ENCODE measurements around the gene RFWD3.
A peak's percentile ranks its signal among the peaks of the same experiment; 100 is the strongest.

RFWD3 gene, protein sequence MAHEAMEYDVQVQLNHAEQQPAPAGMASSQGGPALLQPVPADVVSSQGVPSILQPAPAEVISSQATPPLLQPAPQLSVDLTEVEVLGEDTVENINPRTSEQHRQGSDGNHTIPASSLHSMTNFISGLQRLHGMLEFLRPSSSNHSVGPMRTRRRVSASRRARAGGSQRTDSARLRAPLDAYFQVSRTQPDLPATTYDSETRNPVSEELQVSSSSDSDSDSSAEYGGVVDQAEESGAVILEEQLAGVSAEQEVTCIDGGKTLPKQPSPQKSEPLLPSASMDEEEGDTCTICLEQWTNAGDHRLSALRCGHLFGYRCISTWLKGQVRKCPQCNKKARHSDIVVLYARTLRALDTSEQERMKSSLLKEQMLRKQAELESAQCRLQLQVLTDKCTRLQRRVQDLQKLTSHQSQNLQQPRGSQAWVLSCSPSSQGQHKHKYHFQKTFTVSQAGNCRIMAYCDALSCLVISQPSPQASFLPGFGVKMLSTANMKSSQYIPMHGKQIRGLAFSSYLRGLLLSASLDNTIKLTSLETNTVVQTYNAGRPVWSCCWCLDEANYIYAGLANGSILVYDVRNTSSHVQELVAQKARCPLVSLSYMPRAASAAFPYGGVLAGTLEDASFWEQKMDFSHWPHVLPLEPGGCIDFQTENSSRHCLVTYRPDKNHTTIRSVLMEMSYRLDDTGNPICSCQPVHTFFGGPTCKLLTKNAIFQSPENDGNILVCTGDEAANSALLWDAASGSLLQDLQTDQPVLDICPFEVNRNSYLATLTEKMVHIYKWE

DNA sequence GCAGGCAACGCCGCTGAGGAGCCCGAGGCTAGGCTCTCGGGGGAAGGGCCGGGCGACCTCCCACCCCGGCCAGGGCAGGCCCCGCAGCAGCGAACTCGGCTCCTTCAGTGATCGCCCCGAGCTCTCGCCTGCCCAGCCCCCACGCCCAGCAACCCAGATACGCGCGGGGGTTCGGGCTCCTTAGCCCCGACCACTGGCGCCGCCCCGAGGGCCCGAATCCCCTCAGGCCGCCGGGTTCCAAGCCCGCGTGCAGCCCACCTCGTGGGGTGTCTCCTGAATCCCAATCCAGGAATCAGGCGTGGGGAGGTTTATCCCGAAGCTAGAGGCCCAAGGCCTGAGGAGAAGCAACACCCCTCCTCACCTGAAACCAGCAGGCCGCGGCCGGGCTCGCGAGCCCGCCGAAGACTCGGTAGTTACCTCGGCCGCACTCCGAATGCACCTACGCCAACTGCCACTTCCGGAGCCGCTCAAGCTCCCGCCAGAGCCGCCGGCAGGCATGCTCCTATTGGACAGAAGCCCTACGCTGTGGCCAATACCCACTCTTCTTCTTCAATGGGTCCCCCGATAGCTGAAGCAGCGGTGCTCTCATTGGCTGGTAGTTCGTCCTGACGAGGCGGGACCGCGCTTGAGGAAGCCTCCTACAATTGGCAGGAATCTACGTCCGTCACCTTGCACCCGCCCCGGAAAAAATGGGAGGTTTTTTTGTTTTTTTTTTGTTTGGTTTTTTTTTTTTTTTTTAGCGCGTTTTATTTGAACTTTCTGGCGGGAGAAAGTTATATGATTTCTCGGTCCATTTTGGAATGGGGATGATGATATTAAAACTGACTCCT is at the start of gene RFWD3:
Gene RFWD3, minus strand, starts transcription at position 453 of the 830 bp plus-strand sequence. CDS start 5,428 bp downstream, outside the sequence.
- H3K4me3 ChIP-seq (ENCODE audit: low read length): peak within 1 kb of the TSS; percentile 87
- H3K27me3 ChIP-seq (ENCODE audit: control insufficient read depth, insufficient read depth, low read length): no peaks in the 10 kb centered on the region
- H3K4me1 ChIP-seq (ENCODE audit: control insufficient read depth, low read depth, low read length): peaks cover 8% of the 10 kb centered on the region
- H3K36me3 ChIP-seq (ENCODE audit: control insufficient read depth, low read depth, low read length): peaks cover 33% of the 10 kb centered on the region
- peak within 1 kb of the TSS; percentile 88 for H3K27ac ChIP-seq (ENCODE audit: low read length)
- no peaks in the 10 kb centered on the region for H3K9me3 ChIP-seq (ENCODE audit: control insufficient read depth, low read depth, low read length)
- peak within 1 kb of the TSS; percentile 97 for H3K9ac ChIP-seq (ENCODE audit: low read length)

DNA sequence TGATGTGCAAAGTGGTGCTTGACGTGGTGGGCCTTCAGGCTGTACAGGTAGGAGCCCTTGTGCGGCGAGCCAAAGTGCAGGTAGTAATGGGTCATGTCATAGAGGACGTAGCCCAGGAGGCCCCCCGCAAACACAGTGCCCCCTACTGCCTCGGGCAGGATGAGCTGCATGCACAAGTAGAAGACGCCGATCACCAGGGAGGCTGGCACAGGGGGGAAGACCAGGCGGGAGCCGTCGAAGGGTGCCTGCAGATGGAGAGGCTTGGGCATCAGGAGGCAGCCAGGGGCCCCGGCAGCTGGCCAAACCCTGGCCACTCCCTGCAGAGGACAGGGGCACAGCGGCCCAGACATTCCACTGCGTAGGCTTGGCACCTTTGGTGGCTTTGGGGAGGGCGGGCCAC is 49.7 kb upstream of the RFWD3 start:
- Histone ChIP-seq H3K9me3 (ENCODE audit: control insufficient read depth, low read depth, low read length) (no peaks in the 10 kb centered on the region), H3K27ac (ENCODE audit: low read length) (no peak overlapping the region), H3K36me3 (ENCODE audit: control insufficient read depth, low read depth, low read length) (no peaks in the 10 kb centered on the region), H3K9ac (ENCODE audit: low read length) (no peak overlapping the region), H3K4me1 (ENCODE audit: control insufficient read depth, low read depth, low read length) (no peaks in the 10 kb centered on the region), H3K4me3 (ENCODE audit: low read length) (no peak overlapping the region), H3K27me3 (ENCODE audit: control insufficient read depth, insufficient read depth, low read length) (no peaks in the 10 kb centered on the region)

DNA sequence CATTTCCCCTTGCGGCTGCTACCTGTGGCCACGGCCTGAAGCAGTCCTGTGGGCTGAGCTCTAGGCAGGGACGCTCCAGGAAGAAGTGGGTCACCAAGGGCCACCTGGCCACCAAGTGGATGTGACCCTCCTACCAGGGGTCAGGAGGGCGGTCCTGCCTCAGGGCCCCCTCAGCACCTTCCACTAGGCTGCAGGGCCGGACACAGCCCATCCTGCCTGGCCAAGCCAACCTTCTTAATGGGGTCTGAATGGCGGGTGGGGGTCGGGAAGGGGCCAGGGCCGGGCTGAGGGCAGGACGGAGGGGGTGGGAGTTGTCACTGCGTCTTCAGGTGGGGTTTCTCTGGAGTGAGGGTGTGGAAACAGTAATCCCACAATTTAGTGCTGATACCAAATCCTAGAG is 47.2 kb upstream of the RFWD3 start:
- Histone ChIP-seq H3K27ac (ENCODE audit: low read length) (no peak overlapping the region), H3K36me3 (ENCODE audit: control insufficient read depth, low read depth, low read length) (no peaks in the 10 kb centered on the region), H3K4me3 (ENCODE audit: low read length) (no peak overlapping the region), H3K9me3 (ENCODE audit: control insufficient read depth, low read depth, low read length) (no peaks in the 10 kb centered on the region), H3K4me1 (ENCODE audit: control insufficient read depth, low read depth, low read length) (no peaks in the 10 kb centered on the region), H3K27me3 (ENCODE audit: control insufficient read depth, insufficient read depth, low read length) (no peaks in the 10 kb centered on the region), H3K9ac (ENCODE audit: low read length) (no peak overlapping the region)

DNA sequence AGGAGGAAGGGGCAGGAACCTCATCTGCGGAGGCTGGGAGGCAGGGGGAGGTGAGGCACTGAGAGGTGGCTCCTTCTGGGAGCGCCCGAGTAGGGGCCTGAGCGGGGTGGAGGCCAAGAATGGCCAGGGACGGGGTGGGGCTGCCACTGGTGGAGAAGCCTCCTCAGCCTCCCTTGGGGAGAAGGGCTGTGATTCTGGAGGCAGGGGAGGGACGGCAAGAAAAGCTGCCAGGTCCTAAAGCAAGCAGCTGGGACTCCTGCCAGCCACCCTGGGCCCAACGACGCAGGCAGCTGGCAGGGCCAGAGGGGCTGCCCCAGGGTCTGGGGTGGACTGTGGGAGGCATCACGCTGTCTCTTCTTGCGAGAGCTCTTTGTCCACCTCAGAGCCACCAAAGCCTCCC is 46.6 kb upstream of the RFWD3 start:
- H3K4me1 ChIP-seq (ENCODE audit: control insufficient read depth, low read depth, low read length): no peaks in the 10 kb centered on the region
- H3K9me3 ChIP-seq (ENCODE audit: control insufficient read depth, low read depth, low read length): no peaks in the 10 kb centered on the region
- H3K9ac ChIP-seq (ENCODE audit: low read length): no peak overlapping the region
- H3K27ac ChIP-seq (ENCODE audit: low read length): no peak overlapping the region
- no peak overlapping the region for H3K4me3 ChIP-seq (ENCODE audit: low read length)
- no peaks in the 10 kb centered on the region for H3K27me3 ChIP-seq (ENCODE audit: control insufficient read depth, insufficient read depth, low read length)
- H3K36me3 ChIP-seq (ENCODE audit: control insufficient read depth, low read depth, low read length): no peaks in the 10 kb centered on the region

- no peak overlapping the region for H3K4me3 ChIP-seq (ENCODE audit: low read length)
- H3K9me3 ChIP-seq (ENCODE audit: control insufficient read depth, low read depth, low read length): no peaks in the 10 kb centered on the region
- no peak overlapping the region for H3K9ac ChIP-seq (ENCODE audit: low read length)
- no peaks in the 10 kb centered on the region for H3K4me1 ChIP-seq (ENCODE audit: control insufficient read depth, low read depth, low read length)
- H3K36me3 ChIP-seq (ENCODE audit: control insufficient read depth, low read depth, low read length): no peaks in the 10 kb centered on the region
- no peak overlapping the region for H3K27ac ChIP-seq (ENCODE audit: low read length)
- H3K27me3 ChIP-seq (ENCODE audit: control insufficient read depth, insufficient read depth, low read length): no peaks in the 10 kb centered on the region
Observed at GRCh38 chr16:74711938-74712337, 45.3 kb upstream of the RFWD3 start.

DNA sequence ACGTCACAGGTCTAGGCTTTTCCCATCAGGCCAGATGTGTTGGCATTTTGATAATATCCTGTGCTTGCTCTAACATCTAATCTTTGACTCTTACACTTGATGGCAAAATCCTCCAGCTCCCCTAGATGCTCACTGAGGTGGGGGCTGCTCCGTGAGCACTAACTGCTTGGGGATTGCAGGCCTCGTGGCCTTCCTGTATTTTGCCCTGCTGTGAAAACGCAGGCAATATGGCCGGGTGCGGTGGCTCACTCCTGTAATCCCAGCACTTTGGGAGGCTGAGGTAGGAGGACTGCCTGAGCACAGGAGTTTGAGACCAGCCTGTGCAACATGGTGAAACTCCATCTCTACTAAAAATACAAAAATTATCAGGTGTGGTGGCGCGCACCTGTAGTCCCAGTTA is 43.7 kb upstream of the RFWD3 start:
- H3K27me3 ChIP-seq (ENCODE audit: control insufficient read depth, insufficient read depth, low read length): no peaks in the 10 kb centered on the region
- no peaks in the 10 kb centered on the region for H3K36me3 ChIP-seq (ENCODE audit: control insufficient read depth, low read depth, low read length)
- no peaks in the 10 kb centered on the region for H3K9me3 ChIP-seq (ENCODE audit: control insufficient read depth, low read depth, low read length)
- no peaks in the 10 kb centered on the region for H3K4me1 ChIP-seq (ENCODE audit: control insufficient read depth, low read depth, low read length)
- H3K9ac ChIP-seq (ENCODE audit: low read length): no peak overlapping the region
- H3K27ac ChIP-seq (ENCODE audit: low read length): no peak overlapping the region
- H3K4me3 ChIP-seq (ENCODE audit: low read length): no peak overlapping the region

DNA sequence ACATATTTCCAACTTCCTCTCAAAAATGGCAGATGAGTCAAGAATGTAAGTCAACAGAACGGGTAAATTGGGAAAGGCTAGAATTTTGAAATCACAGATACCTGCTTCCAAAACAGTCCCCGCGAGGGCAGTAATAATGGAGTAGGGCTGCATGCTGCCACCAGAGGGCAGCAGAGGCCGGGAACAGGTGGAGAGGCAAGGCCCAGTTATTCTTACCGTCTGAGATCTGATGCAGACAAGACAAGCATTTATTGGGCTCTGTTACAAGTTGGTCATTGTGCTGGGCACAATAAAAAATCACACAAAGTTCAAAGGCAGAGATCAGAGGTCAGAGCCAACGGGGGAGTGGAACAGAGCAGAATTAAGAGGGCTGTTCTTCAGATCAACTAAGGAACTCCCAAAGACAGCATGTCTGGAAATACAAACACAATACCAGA is 42.8 kb upstream of the RFWD3 start:
- Histone ChIP-seq H3K9me3 (ENCODE audit: control insufficient read depth, low read depth, low read length) (no peaks in the 10 kb centered on the region), H3K27ac (ENCODE audit: low read length) (no peak overlapping the region), H3K36me3 (ENCODE audit: control insufficient read depth, low read depth, low read length) (no peaks in the 10 kb centered on the region), H3K9ac (ENCODE audit: low read length) (no peak overlapping the region), H3K4me1 (ENCODE audit: control insufficient read depth, low read depth, low read length) (no peaks in the 10 kb centered on the region), H3K27me3 (ENCODE audit: control insufficient read depth, insufficient read depth, low read length) (no peaks in the 10 kb centered on the region), H3K4me3 (ENCODE audit: low read length) (no peak overlapping the region)

DNA sequence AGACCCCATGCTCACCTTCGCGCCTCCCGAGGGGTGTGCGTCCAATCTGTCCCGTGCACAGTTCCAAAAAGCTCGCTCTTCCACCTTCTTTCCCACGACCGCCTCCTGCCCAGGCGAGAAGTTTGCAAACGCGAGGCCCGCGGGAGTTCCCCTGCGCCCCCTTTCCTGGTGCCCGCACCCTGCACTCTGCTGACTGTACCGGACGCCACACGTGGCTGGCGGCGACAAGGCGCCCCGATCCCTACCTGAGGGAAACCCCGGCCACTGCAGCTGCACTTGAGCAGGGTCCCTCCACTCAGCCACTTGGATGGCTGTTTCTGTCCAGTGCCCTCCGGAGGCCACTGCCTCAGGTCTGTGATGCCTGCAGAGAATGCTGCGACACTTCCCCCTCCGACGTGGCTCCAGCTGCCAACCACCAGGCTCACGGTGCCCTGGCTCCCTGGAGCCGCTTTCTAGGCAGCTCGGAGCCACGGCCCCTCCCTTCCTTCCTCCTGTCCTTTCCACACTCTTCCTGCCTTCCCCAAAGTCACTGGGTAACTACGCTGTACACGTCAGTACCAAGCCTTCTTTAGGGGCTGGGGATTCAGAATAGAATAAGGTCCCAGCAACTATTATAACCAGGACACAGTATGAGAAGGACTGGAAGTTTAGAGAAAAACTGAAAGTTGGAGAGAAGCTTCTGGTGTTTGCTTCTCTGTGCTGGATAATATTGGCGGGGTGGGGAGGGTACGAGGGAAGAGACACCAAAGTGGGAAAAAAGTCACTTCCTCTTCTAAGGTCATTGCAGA is 34.0 kb upstream of the RFWD3 start, which contains the start of gene MLKL:
Gene MLKL, minus strand, starts transcription at position 425 of the 788 bp plus-strand sequence. CDS start 5,105 bp downstream, outside the sequence.
- H3K4me3 ChIP-seq (ENCODE audit: low read length): no peak within 1 kb of the TSS
- H3K9ac ChIP-seq (ENCODE audit: low read length): no peak within 1 kb of the TSS
- no peaks in the 10 kb centered on the region for H3K36me3 ChIP-seq (ENCODE audit: control insufficient read depth, low read depth, low read length)
- no peaks in the 10 kb centered on the region for H3K27me3 ChIP-seq (ENCODE audit: control insufficient read depth, insufficient read depth, low read length)
- no peak within 1 kb of the TSS for H3K27ac ChIP-seq (ENCODE audit: low read length)
- peaks cover 3% of the 10 kb centered on the region for H3K4me1 ChIP-seq (ENCODE audit: control insufficient read depth, low read depth, low read length)
- H3K9me3 ChIP-seq (ENCODE audit: control insufficient read depth, low read depth, low read length): no peaks in the 10 kb centered on the region

DNA sequence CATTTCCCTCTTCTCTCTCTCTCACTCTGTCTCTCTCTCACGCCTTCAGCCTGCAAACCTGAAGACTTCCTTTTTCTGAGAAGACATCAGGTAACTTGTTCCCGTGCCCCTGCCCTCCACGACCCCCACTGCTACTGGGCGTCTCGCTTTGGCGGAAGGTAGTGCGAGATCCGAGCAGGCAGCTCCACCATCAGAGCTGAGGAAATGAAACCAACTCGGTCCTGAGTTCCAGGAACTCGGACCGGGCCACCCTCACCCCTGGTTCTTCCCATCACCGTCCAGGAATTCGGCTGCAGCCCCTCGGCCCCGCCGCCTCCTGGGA is 33.4 kb upstream of the RFWD3 start:
- no peaks in the 10 kb centered on the region for H3K27me3 ChIP-seq (ENCODE audit: control insufficient read depth, insufficient read depth, low read length)
- peaks cover 3% of the 10 kb centered on the region for H3K4me1 ChIP-seq (ENCODE audit: control insufficient read depth, low read depth, low read length)
- no peak overlapping the region for H3K9ac ChIP-seq (ENCODE audit: low read length)
- no peak overlapping the region for H3K27ac ChIP-seq (ENCODE audit: low read length)
- no peaks in the 10 kb centered on the region for H3K36me3 ChIP-seq (ENCODE audit: control insufficient read depth, low read depth, low read length)
- H3K9me3 ChIP-seq (ENCODE audit: control insufficient read depth, low read depth, low read length): no peaks in the 10 kb centered on the region
- no peak overlapping the region for H3K4me3 ChIP-seq (ENCODE audit: low read length)

- H3K4me1 ChIP-seq (ENCODE audit: control insufficient read depth, low read depth, low read length): peaks cover 3% of the 10 kb centered on the region
- H3K9ac ChIP-seq (ENCODE audit: low read length): no peak overlapping the region
- H3K9me3 ChIP-seq (ENCODE audit: control insufficient read depth, low read depth, low read length): no peaks in the 10 kb centered on the region
- no peak overlapping the region for H3K27ac ChIP-seq (ENCODE audit: low read length)
- no peaks in the 10 kb centered on the region for H3K27me3 ChIP-seq (ENCODE audit: control insufficient read depth, insufficient read depth, low read length)
- H3K4me3 ChIP-seq (ENCODE audit: low read length): no peak overlapping the region
- no peaks in the 10 kb centered on the region for H3K36me3 ChIP-seq (ENCODE audit: control insufficient read depth, low read depth, low read length)
Observed at GRCh38 chr16:74699666-74700065, 33.0 kb upstream of the RFWD3 start.

- H3K9ac ChIP-seq (ENCODE audit: low read length): no peak overlapping the region
- H3K36me3 ChIP-seq (ENCODE audit: control insufficient read depth, low read depth, low read length): no peaks in the 10 kb centered on the region
- no peak overlapping the region for H3K4me3 ChIP-seq (ENCODE audit: low read length)
- no peak overlapping the region for H3K27ac ChIP-seq (ENCODE audit: low read length)
- no peaks in the 10 kb centered on the region for H3K9me3 ChIP-seq (ENCODE audit: control insufficient read depth, low read depth, low read length)
- no peaks in the 10 kb centered on the region for H3K27me3 ChIP-seq (ENCODE audit: control insufficient read depth, insufficient read depth, low read length)
- peaks cover 3% of the 10 kb centered on the region for H3K4me1 ChIP-seq (ENCODE audit: control insufficient read depth, low read depth, low read length)
Observed at GRCh38 chr16:74698222-74698621, 31.5 kb upstream of the RFWD3 start.

All from iPS-18a (cell line).